HFF-Myc (cell line): ENCODE measurements around the gene CDCP2.

ENCODE experiments used
- DNase-seq: peaks from one replicate; pipeline ENCODE4 v3.0.0-alpha.2; 2011; ENCODE audit warnings: low read depth; ENCODE audit errors: extremely low read depth
- H3K4me3 ChIP-seq: replicated peaks from 2 replicates; pipeline ENCODE4 v1.5.1; 2011; ENCODE audit warnings: low read depth, mild to moderate bottlenecking, control low read depth, low read length
- CTCF ChIP-seq: IDR thresholded peaks from 2 replicates; pipeline ENCODE4 v1.5.1; 2012; ENCODE audit warnings: mild to moderate bottlenecking, low read depth, low read length, control low read depth; ENCODE audit errors: missing control alignments

CDCP2 gene

DNA sequence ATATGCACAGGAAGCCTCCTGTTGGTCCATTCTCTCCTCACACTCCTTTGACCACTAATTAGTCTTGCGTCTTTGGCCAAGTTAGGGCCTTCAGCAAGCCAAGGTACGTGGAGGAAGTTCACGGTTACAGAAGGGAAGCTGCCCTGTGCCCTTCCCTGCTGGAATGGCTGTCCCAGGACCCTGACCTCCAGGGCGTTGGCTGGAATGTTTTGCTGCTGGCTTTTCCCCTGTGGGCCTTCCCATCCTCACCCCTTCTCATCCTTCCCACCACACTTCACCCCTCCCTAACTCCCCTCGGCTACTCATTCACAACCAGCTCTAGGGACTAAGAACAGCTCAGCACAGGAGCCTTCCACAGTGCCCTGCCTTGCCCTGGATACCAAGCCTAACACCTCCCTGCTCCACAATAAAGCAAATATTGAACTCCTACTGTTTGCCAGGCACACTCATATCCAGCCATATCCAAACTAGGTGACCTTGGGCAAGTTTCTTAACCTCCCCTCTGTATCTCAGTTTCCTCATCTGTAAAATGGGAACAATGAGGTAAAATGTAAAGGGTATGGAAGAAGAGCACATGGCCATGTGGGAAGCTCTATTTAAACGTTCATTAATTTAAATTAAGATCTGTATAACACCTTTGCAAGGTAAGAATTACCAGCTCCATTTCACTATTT, 8.8 kb upstream of the CDCP2 start:
- H3K4me3 ChIP-seq = no peak overlapping the region
- DNase-seq = no peak
- no peak for TF ChIP-seq CTCF

DNA sequence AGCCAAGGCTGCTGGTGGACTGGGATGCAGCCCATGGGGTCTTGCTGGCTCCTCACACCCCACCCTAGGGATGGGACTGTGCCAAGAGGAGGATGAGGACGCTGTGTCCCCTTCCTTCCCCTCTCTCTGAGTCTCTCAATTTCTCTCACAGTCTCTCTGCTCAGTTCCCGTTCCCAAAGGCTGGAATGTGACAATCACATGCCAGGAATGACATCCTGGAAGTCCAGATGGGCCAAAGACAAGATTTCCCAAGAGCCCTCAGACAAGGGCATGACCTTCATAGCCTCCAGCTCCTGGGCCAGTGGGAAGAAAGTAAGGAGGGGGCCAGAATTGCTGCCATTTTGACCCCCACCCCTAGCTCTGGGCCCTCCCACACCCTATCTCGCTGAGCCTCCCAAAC, 7.6 kb upstream of the CDCP2 start:
- no peak for TF ChIP-seq CTCF
- no peak for DNase-seq
- H3K4me3 ChIP-seq = no peak overlapping the region

DNA sequence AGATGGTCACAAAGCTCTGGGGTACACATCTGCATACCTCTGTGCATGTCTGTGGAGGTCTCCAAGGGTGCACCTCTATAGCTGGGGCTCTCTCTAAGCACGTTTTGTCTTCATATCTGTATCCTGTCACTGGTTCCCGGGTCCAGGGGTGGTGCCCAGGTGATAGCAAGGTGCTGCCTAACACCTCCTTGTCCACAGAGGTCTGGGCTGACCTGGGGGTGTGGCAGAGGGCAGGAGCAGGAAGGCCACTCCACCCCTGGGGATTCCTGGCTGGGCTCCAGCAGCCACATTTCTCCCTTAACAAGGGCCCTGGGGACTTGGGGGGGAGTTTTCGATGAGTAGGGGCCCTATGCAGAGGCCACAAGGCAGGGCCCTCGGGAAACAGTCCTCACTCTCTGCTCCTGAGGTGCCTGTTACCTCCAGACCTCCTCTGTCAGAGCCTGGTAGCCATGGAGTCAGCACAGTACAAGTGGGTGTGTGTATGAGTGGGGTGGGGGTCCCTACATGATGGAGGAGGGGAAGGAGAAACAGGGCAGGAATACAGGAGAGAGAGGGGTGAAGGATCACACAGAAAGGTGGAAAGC, 7.0 kb upstream of the CDCP2 start:
- DNase-seq = no peak
- TF ChIP-seq CTCF = no peak
- H3K4me3 ChIP-seq = no peak overlapping the region

DNA sequence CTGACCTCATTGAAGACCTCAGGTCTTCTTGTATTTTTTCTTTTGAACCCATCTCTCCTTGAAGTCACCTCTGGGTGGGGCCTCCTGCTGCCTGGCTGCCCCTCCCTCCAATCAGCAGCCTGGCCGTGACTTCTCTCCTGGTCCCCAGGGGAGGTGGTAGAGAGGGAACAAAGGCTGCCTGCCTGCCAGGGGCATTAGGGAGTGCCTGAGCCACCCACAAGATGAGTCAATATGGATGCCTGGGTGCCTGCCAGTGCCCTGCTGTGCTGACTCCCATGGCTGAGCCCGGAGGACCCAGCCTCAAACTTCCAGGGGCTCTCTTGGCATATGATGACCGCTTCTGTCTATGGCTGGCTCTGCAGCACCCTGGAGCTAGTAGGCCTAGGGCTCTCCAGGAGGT, 5.3 kb upstream of the CDCP2 start:
- no peak overlapping the region for H3K4me3 ChIP-seq
- TF ChIP-seq CTCF = no peak
- DNase-seq = no peak

- H3K4me3 ChIP-seq = no peak overlapping the region
- DNase-seq = no peak
- no peak for TF ChIP-seq CTCF
These were observed 4.6 kb upstream of the CDCP2 start for GRCh38 chr1:54157401-54157800.

DNA sequence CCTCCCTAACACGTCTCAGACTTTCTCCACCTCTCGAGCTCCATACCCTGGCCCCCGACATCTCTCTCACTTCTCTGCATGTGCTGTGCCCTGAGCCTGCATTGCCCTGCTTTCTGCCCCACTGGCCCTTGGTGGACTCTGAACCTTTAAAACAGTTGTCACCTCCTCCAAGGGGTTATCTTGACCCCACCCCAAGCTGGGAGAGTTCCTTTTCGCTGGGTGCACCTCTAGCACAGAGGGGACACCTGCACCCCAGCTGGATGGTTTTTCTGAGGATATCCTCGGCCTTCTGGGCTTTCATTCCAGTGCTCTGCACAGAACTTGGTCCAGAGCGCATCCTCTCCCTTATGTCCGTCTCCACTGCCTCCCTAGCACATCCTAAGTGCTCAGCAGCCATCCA, 4.2 kb upstream of the CDCP2 start:
- no peak overlapping the region for H3K4me3 ChIP-seq
- no peak for DNase-seq
- no peak for TF ChIP-seq CTCF

GRCh38 chr1:54156201-54156600, 3.4 kb upstream of the CDCP2 start:
- DNase-seq = no peak
- TF ChIP-seq CTCF = no peak
- H3K4me3 ChIP-seq = no peak overlapping the region
